HG03439 (cell line): ENCODE results near the gene RBM4B.

Experiments
- ATAC-seq: cut with Tn5 transposase; IDR thresholded peaks from one replicate; pipeline ENCODE4 v1.9.1; 2021; ENCODE audit warnings: mild to moderate bottlenecking, moderate library complexity; ENCODE audit not compliant: unreplicated experiment

RBM4B gene

GRCh38 chr11:66616379-66617154, 61.1 kb downstream of the RBM4B start, which contains the start of gene RBM14:
RBM14 (plus strand) TSS chr11:66616630; CDS start chr11:66616721, 91 bp downstream.
- ATAC-seq, result peak; percentile 88
